ENCODE results near the gene LCE2B.
"Not testable (repeated sequence)": the region's sequence is repeated elsewhere in the genome, so short reads cannot be mapped to it uniquely, and the experiment has no call there.

Gene LCE2B, protein sequence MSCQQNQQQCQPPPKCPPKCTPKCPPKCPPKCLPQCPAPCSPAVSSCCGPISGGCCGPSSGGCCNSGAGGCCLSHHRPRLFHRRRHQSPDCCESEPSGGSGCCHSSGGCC

DNA sequence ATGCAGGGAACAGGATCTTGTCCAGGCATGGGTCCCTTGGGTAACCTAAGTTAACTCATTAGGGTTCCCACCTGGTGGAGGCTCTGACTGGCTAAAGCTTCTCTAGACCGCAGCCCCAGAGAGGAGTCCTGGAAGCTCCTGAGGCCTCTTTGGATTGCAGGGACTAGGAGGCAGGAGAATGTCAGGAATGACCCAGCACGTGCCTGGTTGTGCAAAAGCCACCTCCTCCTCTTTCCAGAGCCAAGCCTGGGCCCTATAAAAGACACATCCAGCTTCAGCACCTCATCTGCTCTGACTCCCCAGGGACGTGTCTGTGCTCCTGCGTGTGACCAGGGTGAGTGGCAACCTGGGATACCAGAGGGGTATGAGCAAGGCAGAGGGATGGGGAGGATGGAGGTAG lies at the start of gene LCE2B:
LCE2B (plus strand) TSS at position 301 of the 400 bp plus-strand sequence. CDS start 721 bp downstream, outside the sequence.
- DNase-seq, result not testable (repeated sequence)

DNA sequence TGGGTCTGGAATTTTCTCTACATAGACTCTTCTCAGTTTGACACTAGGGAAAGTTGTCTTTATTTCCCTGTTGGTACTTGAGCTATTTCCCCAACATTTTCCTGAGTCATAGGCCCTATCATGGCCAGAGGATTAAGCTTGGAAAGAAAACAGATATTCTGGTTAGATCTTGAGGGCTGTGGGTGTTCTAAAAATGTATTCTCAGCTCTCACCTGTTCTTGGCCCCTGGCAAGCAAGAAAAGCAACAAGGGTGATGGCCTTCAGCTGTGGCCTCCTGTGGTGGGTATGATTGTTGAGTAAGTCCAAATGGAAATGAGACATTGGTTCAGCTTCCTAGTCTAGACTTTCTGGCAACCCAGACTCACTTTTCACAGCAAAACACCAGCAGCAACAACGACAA lies 45.6 kb upstream of the LCE2B start:
- no peak for DNase-seq

DNA sequence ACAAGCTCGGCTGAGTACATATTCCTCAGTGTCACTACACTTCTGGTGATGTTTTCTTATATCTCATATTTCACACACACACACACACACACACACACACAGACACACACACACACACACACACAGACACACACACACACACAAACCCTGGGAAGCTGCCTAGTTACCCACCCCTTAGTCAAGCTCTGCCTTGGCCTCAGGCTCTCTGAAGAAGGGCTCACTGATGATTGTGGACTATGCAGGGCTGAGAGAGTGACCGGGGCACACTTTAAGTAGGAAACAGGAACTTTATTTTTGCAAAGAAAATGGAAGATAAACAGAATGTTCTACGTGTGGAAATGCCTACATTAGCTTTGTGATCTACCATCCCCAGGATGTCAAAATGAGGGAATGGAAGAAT lies 42.0 kb upstream of the LCE2B start:
- DNase-seq, result no peak

DNA sequence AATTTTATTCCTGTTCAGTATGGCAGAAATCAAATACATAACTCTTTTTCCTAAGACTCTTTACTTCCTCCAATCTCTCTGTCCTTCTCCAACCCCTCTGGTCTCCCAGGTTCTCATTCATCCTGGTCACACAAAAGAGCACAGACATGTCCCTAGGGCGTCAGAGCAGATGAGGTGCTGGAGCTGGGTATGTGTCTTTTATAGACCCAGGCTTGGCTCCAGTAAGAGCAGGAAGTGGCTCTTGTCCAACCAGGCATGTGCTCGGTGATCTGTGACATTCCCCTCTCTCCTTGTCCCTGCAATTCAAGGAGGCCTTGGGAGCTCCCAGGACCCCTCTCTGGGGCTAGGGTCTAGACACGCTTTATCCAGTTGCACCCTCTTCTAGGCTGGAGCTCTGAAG lies 40.8 kb upstream of the LCE2B start:
- no peak for DNase-seq

DNA sequence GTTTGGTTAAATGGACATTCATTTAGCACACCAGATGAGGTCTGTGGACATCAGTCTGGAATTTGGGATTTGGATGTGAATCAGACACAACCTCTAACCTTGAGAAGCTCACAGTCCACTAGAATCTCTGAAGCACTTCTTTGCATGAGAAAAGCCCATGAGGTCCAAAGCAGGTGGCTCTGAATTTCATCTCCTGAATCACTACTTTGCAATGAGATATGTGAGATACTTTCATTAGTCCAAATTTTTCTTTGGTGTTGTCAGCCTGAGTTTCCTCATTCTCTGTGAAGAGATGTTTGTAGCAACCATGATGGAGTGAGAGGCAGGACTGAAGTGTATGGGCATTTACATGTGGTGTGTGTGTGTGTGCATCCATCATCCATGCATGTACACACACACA lies 39.3 kb upstream of the LCE2B start:
- DNase-seq, result no peak

DNA sequence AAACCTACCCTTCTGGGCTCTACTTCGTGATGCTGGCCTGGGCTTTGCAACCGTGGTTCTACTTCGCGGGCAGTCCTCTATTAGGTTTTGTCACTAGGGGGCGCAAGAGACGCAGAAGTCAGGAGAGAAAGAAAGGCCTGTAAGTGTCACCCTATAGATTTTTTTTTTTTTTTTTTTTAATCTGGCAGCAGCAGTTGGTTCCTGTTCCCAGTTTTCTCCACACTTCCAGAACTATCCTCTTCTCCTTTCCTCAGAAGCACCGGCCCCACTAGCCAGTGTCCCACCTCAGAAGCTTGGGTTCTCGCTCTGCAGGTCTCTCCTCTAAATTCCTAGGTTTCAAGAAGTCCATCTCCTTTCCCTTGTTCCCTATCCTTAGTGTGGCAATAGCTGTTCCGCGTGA lies 31.8 kb upstream of the LCE2B start:
- peak; percentile 24 for DNase-seq

DNA sequence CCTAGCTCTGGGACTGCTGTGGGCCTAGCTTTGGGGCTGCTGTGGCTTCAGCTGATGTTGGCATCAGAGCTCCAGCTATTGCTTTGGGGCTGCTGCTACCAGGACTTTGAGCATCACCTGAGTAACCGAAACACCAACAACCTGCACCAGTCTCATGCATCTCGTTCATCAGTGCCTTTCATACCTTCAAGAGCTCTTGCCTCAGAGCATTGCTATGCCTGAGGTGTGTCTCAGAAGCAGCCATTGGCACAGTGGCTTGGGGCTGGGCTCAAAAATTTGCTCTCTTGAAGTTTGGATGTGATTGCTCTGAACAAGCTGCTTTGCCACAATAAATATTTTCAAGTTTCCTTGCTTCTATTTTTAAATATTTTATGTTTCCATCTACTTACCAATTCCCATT lies 29.5 kb upstream of the LCE2B start:
- DNase-seq, result no peak

DNA sequence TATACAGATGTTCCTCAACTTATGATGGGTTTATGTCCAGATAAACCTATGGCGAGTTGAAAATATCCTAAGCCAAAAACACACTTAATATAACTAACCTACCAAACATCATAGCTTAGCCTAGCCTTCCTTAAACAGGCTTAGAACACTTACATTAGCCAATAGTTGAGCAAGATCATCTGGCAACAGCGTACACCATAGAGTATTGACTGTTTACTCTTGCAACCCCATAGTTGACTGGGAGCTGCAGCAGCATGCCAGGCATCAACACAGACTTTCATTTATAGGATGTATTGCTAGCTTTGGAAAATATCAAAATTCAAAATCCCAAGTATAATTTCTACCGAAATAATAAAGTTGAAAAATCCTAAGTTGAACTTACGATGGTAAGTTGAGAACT lies 28.2 kb upstream of the LCE2B start:
- DNase-seq, result no peak

DNA sequence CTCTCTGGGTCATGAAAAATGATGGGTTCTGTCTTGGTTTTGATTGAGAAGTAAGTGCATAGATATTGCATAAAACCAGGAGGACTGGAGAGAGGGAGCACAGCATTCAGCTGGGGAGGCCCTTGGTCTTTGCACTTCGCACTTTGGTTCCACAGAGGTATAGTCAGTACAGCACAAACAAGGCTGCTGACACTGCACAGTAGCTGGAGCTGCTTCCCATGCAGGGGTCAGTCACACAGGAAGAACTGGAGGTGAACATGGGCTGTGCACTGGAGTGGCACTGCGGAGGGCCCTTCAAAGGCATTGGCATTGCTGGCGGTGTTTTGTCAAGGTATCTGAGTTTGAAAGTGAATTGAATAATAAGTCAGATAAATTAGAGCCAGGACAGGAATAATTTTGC lies 27.3 kb upstream of the LCE2B start:
- no peak for DNase-seq

DNA sequence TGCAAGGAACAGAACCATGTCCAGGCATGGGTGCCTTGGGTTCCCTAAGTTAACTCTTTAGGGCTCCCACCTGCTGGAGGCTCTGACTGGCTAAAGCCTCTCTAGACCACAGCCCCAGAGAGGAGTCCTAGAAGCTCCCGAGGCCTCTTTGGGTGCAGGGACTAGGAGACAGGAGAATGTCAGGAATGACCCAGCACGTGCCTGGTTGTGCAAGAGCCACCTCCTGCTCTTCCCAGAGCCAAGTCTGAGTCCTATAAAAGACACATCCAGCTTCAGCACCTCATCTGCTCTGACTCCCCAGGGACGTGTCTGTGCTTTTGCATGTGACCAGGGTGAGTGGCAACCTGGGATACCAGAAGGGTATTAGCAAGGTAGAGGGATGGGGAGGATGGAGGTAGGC lies 22.8 kb upstream of the LCE2B start, which contains the start of gene LCE2D:
LCE2D (plus strand) TSS at position 283 of the 400 bp plus-strand sequence. CDS start 726 bp downstream, outside the sequence.
- no peak for DNase-seq

DNA sequence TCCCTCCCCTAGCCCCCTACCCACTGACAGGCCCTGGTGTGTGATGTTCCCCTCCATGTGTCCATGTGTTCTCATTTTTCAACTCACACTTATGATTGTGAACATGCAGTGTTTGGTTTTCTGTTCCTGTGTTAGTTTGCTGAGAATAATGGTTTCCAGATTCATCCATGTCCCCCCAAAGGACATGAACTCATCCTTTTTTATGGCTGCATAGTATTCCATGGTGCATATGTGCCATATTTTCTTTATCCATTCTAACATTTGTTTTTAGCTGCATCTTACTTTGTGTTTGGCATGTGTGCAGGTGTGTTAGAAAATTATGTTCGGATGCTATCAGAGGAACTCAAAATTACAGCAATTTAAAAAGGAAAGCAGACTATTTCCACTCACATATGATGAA lies 19.8 kb upstream of the LCE2B start:
- DNase-seq, result not testable (repeated sequence)

DNA sequence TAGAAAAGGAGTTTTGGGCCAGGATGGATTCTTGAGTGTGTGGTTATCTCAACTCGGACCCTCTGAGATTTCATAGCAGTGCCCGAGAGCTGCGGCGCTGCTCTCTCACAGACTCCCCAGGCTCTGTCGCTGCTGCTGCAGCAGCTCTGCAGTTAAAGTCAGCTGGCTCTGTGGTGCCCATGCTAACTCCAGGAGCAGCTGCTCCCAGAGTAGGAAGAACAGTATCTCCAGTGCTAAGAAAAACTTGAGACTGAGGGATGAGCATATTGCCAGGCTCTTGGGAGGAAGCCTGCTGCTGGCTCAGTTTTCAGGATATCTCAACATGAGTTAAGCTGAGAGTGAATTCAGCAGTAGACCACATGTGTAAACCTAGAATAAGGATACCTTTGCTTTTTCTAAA lies 18.3 kb upstream of the LCE2B start:
- DNase-seq, result no peak

DNA sequence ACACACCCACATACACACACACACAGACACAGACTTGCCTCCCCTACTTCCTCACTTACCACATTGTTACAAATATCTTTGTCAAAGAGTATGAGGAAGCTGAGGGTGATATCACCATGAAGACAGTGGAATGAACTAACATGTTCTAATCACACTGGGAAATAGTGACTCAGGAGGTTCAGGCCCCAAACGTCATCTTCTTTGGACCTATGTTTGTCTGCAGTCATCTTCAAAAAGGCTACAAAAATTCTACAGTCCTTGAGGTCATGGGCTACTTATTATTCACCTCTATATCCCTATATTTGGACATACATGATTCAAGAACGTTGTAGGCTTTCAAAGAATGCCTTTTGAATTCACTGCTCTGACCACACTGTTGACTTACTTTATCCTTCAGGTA lies 12.9 kb upstream of the LCE2B start:
- DNase-seq, result no peak

DNA sequence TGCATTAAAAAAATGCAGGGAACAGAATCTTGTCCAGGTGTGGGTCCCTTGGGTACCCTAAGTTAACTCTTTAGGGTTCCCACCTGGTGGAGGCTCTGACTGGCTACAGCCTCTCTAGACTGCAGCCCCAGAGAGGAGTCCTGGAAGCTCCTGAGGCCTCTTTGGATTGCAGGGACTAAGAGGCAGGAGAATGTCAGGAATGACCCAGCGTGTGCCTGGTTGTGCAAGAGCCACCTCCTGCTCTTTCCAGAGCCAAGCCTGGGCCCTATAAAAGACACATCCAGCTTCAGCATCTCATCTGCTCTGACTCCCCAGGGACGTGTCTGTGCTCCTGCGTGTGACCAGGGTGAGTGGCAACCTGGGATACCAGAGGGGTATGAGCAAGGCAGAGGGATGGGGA lies 10.9 kb upstream of the LCE2B start, which contains the start of gene LCE2C:
LCE2C (plus strand) TSS at position 297 of the 400 bp plus-strand sequence. CDS start 737 bp downstream, outside the sequence.
- DNase-seq, result not testable (repeated sequence)

DNA sequence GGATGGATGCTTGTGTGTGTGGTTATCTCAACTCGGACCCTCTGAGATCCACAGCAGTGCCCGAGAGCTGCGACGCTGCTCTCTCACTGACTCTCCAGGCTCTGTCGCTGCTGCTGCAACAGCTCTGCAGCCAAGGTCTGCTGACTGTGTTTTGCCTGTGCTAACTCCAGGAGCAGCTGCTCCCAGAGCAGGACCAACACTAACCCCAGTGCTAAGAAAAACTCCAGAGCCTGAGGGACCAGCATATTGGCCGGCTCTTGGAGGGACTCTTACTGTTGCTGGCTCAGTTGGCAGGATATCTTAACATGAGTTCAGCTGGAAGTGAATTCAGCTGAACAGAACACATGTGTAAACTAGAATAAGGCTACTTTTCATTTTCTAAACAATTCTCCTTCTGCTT lies 6.5 kb upstream of the LCE2B start:
- no peak for DNase-seq

DNA sequence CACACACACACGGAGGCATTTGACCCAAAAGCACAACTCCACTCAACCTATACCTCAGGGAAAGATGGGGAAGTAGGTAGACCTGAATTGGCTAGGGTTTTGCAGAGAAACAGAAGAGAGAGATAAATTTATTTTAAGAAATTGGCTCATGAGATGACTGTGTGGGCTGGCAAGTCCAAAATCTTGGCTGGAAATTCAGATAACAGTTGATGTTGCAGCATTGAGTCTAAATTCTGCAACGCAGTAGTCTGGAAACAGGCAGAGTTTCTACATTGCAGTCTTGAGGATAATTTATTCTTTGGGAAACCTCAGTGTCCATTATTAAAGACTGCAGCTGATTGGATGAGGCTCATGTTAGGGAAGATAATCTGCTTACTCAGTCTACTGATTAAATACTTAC lies 4.3 kb upstream of the LCE2B start:
- DNase-seq, result no peak

DNA sequence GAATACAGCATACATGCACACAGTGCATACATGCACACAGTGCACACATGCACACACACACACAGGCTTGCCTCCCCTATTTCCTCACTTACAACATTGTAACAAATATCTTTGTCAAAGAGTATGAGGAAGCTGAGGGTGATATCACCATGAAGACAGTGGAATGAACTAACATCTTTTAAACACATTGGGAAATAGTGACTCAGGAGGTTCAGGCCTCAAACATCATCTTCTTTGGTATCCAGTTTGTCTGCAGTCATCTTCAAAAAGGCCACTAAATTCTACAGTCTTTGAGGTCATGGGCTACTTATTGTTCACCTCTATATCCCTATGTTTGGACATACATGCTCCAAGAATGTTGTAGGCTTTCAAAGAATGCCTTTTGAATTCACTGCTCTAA lies 2.1 kb upstream of the LCE2B start:
- no peak for DNase-seq

DNA sequence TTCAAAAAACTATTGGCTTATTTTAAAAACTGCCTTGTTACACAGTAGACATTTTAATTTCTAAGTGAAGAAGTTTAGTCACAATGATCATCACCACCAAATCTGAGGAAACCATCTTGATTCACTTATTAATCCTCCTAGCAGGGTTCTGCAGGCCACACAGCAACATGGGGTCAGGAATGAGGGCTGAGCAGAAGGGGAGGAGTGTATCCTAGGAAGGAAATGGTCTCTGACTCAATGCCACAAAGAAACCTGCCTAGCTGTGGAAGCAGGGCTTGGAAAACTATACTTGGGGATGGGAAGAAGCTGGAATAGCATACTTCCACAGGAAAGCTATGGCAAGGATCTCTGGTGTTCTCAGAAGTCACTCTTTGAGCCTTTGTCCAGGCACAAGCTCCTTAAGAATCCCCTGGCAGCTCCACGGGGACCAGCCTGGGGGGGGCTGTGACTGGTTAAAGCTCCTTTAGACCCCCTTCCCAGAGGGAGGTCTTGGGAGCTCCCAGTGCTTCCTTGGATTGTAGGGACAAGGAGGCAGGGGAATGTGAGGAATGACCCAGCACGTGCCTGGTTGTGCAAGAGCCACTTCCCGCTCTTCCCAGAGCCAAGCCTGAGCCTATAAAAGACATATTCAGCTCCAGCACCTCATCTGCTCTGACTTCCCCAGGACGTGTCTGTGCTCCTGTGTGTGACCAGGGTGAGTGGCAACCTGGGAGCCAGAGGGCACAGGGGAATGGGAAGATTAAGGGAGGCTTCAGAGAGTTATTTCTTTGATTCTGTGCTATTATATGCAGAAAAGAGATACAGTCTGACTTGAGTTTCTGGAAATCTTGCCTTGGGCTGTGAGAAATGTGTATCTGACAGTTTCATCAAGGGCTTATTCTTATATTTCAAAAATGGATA lies 12.0 kb downstream of the LCE2B start, which contains the start of gene LCE2A:
LCE2A (plus strand) TSS at position 645 of the 900 bp plus-strand sequence. CDS start 557 bp downstream, outside the sequence.
- no peak for DNase-seq

DNA sequence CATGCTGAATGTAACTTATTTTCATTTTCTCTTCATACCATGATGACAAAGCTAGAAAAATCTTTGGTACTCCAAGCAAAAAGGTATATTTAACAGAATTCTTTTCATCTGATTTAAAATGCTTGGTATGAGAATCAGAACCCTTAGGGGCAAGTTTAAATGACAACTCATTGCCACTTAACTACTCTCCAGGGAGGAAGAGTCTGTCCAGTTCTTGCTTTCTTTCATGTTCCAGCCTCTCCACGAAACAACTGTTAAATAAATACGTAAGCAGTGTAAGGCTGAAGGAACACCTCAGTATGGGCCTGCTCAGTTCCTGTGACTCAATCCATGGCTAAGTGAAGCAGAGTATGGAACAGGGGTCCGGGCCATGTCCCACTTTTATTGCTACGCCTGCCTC lies 13.8 kb downstream of the LCE2B start:
- no peak for DNase-seq

DNA sequence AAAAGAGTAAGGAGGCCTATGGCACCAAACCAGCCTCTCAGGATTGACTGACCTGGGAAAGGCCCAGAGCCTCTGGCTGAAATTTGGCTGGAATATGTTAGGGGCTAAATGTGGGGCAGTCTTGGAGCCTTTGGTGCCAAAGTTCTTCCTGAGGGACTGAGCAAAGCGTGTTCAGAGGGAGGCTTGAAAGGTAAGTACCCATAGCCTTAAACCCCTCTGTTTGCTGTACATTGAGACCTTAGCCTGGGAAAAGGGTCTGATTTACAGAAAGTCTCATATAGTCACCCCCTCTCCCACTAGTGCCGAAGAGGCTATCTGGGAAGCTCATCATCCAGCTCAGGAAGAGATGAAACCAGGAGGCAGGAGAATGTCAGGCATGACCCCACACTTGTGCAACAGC lies 21.9 kb downstream of the LCE2B start, which contains the start of gene LCE4A:
LCE4A (plus strand) TSS at position 301 of the 400 bp plus-strand sequence. CDS start 916 bp downstream, outside the sequence.
- DNase-seq, result no peak

DNA sequence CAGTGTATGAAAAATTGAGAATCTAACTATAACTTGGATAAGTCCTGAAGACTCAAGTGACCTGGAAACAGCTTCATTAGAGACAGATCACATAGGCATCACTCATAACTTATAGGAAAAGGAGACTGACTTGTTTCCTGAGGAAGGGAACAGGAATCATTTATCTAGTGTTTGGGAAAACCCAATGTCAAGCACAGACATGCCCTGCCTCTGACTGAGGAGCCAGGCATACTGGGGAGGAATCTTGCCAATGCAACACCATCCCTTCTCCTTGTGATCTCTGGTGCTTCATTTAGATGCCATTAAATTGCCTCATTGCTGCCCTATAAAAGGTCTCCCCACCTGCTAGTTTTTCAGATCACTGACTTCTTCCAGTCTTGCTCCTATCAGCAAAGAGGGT lies 32.3 kb downstream of the LCE2B start:
- DNase-seq, result no peak

DNA sequence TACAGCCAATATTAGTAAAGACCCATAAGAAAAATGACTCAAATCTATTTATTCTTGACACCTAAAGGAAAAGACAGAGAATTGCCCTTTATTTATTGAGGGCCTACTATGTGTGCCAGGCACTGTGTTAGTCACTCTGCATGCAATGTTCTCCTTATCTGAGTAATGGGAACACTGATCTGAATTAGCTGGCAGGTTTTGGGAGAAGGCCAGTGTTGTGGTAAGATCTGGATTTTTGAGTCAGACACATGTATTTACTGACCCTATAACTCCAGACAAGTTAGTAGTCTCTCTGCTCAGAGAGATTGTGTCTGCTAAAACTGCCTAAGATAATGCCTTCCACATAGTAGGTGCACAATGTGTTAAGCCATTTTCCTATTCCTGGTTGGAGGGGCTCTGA lies 39.3 kb downstream of the LCE2B start:
- no peak for DNase-seq

DNA sequence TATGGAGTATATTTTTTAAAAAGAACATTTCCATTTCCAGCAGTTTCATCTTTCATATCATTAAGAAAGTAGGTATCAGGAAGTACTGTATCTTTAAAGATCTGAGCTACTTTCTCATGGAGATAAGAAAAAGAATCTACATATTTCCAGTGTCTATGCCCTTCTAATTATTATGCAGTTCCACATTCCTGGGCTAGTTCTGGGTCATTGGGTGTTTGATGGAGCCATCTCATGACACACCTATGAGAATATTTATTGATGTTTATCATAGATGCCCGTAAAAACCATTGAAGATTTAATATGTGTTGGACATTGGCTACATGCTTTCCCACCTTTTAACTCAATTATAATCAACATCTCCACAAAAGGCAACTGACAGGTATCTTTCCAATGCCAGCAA lies 43.1 kb downstream of the LCE2B start:
- no peak for DNase-seq

DNA sequence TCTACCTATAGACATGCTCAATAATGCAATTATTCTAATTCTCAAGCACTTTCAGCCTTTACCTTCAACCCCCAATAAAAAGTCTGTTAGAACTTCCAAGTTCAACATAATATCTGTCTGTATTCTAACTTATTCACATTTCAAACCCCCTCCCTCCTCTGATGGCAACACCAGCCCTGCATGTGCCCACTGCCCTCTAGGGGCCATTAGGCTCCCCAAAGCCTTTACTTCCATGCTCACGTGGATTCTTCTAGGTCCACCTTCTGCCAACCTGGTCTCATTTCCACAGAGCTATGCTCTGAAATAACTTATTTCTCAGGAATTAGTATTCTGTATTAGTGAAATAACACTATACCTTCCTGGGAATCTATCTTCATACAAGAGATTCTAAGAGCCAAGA lies 49.7 kb downstream of the LCE2B start:
- DNase-seq, result no peak
